RCC 7860 (cell line): ENCODE measurements around the gene ANO7.

ENCODE experiments used
- DNase-seq: peaks from one replicate; pipeline ENCODE4 v3.0.0-alpha.2; 2015; ENCODE audit warnings: low spot score
- FAIRE-seq: peaks from 2 replicates; lab custom pipeline; 2012; peaks lifted over from hg19 to GRCh38; lab: Jason Lieb, UNC

Gene ANO7

GRCh38 chr2:241207151-241207550 is 18.7 kb downstream of the ANO7 start:
- FAIRE-seq (no peak), DNase-seq (no peak)

- DNase-seq: no peak
- FAIRE-seq: no peak
Measured at GRCh38 chr2:241207641-241208040, 19.2 kb downstream of the ANO7 start.

DNA sequence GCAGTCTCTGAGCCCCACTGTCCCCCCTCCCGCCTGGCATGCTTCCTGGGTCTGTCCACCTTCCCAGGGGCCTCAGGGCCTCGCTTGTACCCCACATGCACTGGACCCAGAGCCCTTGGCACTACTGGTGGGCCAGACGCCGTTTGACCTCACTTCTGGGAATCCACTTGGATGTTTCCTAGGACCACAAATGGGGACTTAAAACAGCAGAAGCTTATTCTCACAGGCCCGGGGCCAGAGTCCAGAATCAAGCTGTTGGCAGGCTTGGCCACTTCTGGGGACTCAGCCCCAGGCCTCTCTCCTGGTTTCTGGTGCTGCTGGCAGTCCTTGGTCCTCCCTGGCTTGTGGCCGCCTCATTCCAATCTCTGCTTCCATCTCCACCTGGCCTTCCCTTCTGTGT is 19.6 kb downstream of the ANO7 start:
- DNase-seq (no peak), FAIRE-seq (no peak)

DNA sequence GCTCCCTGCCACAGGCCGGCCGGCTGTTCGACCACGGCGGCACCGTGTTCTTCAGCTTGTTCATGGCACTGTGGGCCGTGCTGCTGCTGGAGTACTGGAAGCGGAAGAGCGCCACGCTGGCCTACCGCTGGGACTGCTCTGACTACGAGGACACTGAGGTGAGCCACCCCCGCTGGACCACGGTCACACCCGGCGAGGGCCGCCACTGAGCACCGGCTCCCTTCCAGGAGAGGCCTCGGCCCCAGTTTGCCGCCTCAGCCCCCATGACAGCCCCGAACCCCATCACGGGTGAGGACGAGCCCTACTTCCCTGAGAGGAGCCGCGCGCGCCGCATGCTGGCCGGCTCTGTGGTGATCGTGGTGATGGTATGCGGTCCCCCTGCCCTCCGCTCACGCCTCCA is 20.8 kb downstream of the ANO7 start:
- FAIRE-seq (no peak), DNase-seq (no peak)

GRCh38 chr2:241211276-241211675 is 22.8 kb downstream of the ANO7 start:
- DNase-seq: no peak
- no peak for FAIRE-seq

GRCh38 chr2:241213041-241213440 is 24.6 kb downstream of the ANO7 start:
- FAIRE-seq: no peak
- no peak for DNase-seq

- DNase-seq (no peak), FAIRE-seq (no peak)
Measured at GRCh38 chr2:241213567-241213966, 25.1 kb downstream of the ANO7 start.

DNA sequence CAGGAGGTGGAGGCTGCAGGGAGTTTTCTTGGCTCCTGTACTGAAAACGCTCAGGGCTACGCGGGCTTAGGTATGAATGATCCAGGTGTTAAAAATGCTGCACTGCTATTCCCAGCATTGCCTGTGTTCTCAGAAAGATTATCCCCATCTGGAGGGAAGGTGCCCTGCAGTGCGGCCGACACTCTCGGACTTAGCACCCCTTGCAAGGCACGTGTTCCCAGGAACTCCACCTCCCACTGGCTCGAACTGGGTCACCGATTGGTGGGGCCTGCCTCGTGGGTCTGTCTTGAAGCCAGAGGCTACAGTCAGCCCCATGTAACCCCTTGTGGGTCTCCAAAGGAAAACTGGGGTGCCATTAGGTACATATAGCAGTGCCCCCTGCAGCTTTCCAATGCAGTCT is 25.7 kb downstream of the ANO7 start:
- DNase-seq: no peak
- FAIRE-seq: no peak

- no peak for FAIRE-seq
- no peak for DNase-seq
Measured at GRCh38 chr2:241214766-241215165, 26.3 kb downstream of the ANO7 start.

DNA sequence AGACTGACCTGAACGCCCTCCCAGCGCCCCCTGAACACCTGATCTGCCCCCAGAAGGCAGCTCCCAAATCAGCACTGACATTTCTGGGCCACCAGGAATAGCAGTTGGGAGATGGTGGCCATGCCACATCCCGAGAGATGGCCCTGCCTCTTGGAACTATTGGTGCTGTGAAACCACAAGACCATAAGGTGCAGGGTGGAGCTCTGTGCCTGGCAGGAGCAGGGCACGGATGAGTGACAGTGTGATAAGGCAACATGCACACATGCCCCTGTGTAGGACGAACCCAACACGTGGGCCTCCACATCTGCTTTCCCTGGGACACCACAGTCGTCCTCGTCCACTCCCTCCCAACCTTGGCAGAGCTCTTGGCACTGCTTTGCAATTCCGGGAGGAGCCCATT is 26.9 kb downstream of the ANO7 start:
- DNase-seq (peak; percentile 8), FAIRE-seq (no peak)

GRCh38 chr2:241216211-241216761 is 27.8 kb downstream of the ANO7 start:
- DNase-seq: no peak

GRCh38 chr2:241217320-241218031 is 29.0 kb downstream of the ANO7 start:
- DNase-seq: peak; percentile 43

More at GRCh38 chr2:241216211-241216761, 27.8 kb downstream of the ANO7 start:
- FAIRE-seq: no peak

DNA sequence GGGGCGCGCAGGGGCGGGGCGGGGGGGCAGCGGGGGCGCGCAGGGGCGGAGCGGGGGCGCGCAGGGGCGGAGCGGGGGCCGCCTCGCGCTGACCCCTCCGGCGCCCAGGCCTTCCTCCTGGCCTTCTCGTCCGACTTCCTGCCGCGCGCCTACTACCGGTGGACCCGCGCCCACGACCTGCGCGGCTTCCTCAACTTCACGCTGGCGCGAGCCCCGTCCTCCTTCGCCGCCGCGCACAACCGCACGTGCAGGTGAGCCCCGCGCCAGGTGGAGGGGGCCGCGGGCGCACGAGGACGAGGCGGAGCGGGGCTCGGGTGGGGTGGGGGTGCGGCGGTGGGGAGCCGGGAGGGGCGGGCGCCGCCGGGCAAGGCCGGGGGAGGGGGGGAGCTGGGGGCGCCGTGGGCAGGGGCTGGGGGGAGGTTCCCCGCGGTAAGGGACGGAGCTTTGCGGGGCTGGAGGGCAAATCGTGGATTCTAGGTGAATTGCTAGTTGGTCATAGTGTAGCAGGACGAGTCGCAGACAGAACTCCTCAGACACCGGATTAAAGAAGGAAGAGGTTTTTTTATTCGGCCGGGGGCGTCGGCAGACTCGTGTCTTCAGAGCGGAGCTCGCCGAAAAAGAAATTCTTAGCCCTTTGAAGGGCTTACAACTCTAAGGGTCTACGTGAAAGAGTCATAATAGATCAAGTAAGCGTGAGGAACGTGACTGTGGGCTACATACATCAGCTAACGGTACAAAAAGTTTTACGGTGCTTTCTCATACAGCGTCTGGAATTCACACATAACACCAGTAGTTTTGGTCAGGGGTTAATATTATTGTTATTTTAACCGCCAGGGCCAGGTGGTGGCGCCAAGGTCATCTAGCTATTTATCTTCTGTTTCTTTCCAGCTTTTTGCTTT is 29.9 kb downstream of the ANO7 start:
- peak; percentile 25 for DNase-seq
- peak; percentile 7 for FAIRE-seq

More at GRCh38 chr2:241217320-241218031, 29.0 kb downstream of the ANO7 start:
- FAIRE-seq: no peak

DNA sequence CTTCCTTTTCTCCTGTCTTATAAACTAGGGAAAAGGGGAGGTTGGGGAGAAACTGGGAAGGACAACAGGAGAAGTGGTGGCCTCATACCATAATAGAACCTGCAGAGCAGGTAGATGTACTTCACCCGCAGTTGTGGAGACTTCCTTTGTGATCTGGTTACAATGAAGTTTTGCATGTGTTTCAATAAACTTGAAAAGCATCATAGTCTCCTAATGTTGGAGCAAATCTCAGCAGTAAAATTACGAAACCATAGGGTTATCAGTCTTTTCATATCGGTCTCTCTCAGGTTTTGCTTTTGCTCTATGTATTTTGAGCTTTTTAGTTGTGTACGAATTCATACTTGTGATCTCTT is 30.5 kb downstream of the ANO7 start:
- DNase-seq: no peak
- FAIRE-seq: no peak

DNA sequence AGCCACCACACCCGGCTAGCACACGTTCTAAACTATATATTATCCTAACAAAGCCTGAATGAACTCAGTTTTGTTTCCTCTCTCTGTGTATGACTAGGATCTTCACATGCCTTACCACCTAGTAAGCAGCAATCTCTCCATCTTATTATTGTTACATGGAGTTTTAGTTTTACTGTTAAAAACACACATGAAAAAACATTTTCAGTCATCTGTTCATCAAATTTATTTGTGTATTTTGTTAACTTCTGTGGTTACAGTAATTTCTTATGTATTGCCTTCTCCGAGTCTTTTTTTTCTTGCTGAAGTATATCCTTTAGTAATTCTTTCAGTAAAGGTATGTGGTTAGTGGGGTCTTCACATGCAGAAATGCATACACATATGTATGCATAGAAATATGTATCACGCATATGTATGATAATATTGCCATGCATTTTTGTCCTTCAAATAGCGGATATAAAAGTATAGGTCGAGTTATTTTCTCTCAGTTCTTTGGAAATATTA is 31.4 kb downstream of the ANO7 start:
- no peak for FAIRE-seq

DNA sequence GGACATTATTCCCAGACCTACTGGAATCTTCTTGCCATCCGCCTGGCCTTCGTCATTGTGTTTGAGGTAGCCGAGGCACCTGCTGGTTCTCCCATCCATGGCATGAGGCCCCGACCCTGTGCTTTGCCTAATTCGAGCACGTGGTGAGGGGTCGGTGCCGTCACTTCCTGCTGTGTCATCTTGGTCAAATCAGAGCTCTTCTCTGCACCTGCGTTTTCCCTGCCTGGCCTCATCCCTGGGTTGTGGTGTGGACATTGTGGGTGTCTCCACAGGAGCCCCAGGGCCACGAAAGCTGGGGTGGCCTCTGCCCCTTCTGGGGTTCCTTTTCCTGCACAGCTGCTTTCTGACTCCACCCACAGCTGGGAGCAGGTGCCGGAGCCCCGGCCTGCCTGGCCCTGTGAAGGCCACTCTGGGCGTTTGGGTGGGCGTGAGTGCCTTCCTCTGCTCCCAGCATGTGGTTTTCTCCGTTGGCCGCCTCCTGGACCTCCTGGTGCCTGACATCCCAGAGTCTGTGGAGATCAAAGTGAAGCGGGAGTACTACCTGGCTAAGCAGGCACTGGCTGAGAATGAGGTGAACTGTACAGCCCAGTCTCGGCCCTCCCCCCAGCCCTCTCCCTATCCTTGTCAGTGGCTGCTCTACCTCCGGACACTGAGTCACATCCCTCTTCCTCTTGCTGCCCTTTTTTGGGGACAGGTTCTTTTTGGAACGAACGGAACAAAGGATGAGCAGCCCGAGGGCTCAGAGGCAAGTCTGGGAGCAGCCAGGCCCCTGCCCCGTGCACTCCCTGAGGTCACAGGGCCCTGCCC is 34.9 kb downstream of the ANO7 start:
- DNase-seq (no peak), FAIRE-seq (no peak)

More for the DNA sequence above, 31.4 kb downstream of the ANO7 start:
- DNase-seq: no peak

DNA sequence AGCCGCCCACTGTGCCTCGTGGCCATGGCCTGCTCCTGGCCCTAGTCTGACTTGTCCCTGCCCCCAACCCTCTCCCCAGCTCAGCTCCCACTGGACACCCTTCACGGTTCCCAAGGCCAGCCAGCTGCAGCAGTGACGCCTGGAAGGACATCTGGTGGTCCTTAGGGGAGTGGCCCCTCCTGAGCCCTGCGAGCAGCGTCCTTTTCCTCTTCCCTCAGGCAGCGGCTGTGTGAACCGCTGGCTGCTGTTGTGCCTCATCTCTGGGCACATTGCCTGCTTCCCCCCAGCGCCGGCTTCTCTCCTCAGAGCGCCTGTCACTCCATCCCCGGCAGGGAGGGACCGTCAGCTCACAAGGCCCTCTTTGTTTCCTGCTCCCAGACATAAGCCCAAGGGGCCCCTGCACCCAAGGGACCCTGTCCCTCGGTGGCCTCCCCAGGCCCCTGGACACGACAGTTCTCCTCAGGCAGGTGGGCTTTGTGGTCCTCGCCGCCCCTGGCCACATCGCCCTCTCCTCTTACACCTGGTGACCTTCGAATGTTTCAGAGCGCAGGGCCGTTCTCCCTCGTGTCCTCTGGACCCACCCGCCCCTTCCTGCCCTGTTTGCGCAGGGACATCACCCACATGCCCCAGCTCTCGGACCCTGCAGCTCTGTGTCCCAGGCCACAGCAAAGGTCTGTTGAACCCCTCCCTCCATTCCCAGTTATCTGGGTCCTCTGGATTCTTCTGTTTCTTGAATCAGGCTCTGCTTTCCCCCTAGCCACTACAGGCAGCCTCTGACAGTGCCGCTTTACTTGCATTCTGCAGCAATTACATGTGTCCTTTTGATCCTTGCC is 35.8 kb downstream of the ANO7 start:
- FAIRE-seq: no peak
- DNase-seq: no peak

DNA sequence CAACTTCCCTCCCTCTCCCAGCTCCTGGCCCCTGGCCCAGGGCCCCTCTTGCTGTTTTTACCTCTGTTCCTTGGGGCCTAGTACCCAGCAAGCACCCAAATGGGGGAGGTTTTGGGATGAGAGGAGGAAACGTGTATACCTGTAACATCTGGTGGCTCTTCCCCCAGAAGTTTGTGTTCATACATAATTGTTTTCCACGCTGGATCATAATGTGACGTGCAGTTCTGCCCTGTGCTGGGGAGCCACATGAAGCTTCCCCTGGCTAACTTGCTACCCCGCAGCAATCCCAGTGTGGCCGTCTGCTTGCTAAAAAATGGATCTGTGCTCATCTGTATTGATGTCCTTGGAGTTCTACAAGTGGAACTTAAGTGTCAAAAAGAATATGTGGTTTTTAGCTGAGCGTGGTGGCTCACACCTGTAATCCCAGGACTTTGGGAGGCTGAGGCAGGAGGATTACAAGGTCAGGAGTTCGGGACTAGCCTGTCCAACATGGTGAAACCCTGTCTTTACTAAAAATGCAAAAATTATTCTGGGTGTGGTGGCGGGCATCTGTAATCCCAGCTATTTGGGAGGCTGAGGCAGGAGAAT is 36.5 kb downstream of the ANO7 start:
- DNase-seq (no peak), FAIRE-seq (no peak)

GRCh38 chr2:241225545-241225944 is 37.1 kb downstream of the ANO7 start:
- no peak for FAIRE-seq

GRCh38 chr2:241225983-241226382 is 37.5 kb downstream of the ANO7 start:
- FAIRE-seq: no peak
- DNase-seq: no peak

More at GRCh38 chr2:241225545-241225944, 37.1 kb downstream of the ANO7 start:
- no peak for DNase-seq
